OCI-LY7 (cell line): ENCODE data around the gene GRID2. TPM values are rescaled to one million over a fixed set of nuclear protein-coding genes. Genes with fewer than 3 reads are reported as not detected.

Source experiments
- BruUV-seq: library from RNA; stranded (reverse); fragments of 400-500 nt; replicated peaks from 2 replicates; lab custom pipeline; 2021; lab: Mats Ljungman, UMichigan
- CTCF ChIA-PET: fragments of 300-600 bp; sonication (Branson Sonifier 250); formaldehyde crosslinking; loops from one replicate; lab custom pipeline; 2022; ENCODE audit warnings: antibody characterized with exemption; ENCODE audit not compliant: unreplicated experiment; lab: Charles Lee
- POLR2A ChIA-PET: fragments of 300-600 bp; sonication (Branson Sonifier 250); formaldehyde crosslinking; loops from one replicate; lab custom pipeline; 2022; ENCODE audit warnings: antibody characterized with exemption; lab: Charles Lee
- DNase-seq: peaks from one replicate; pipeline ENCODE4 v3.0.0-alpha.2; 2015; ENCODE audit warnings: low spot score
- H2AFZ ChIP-seq: fragments of 200-600 bp; sonication (generic), shearing (Covaris generic); 2 replicates; pipeline ENCODE4 v1.6.1; 2014; ENCODE audit warnings: mild to moderate bottlenecking, antibody characterized with exemption, low read length, moderate library complexity
- H3K27ac ChIP-seq: fragments of 200-600 bp; sonication (generic); 2 replicates; pipeline ENCODE4 v1.5.1; 2014; ENCODE audit warnings: mixed run types, low read depth, mild to moderate bottlenecking, moderate library complexity, low read length, inconsistent platforms; ENCODE audit not compliant: poor library complexity, severe bottlenecking
- H3K36me3 ChIP-seq: fragments of 200-600 bp; sonication (generic); 2 replicates; pipeline ENCODE4 v1.6.1; 2014; ENCODE audit warnings: mild to moderate bottlenecking, antibody characterized with exemption, low read length, moderate library complexity, mixed read lengths; ENCODE audit not compliant: insufficient read depth
- H3K4me1 ChIP-seq: fragments of 200-600 bp; sonication (generic); 2 replicates; pipeline ENCODE4 v1.5.1; 2014; ENCODE audit warnings: mild to moderate bottlenecking, low read length; ENCODE audit not compliant: insufficient read depth, poor library complexity, severe bottlenecking
- H3K4me2 ChIP-seq: fragments of 200-600 bp; sonication (generic); 2 replicates; pipeline ENCODE4 v1.6.1; 2014; ENCODE audit warnings: mild to moderate bottlenecking, low read length
- H3K4me3 ChIP-seq: fragments of 200-600 bp; sonication (generic); 2 replicates; pipeline ENCODE4 v1.5.1; 2014; ENCODE audit warnings: mild to moderate bottlenecking, low read depth, low read length; ENCODE audit not compliant: poor library complexity, severe bottlenecking
- H3K79me2 ChIP-seq: fragments of 200-600 bp; sonication (generic); 2 replicates; pipeline ENCODE4 v1.6.1; 2016; ENCODE audit warnings: low read depth, mild to moderate bottlenecking, low read length, moderate library complexity, mixed read lengths; ENCODE audit not compliant: insufficient read depth
- H3K9me2 ChIP-seq: fragments of 200-600 bp; sonication (generic); 2 replicates; pipeline ENCODE4 v1.6.1; 2016; ENCODE audit warnings: mild to moderate bottlenecking, low read length, mixed read lengths; ENCODE audit not compliant: insufficient read depth
- H3K9me3 ChIP-seq: fragments of 200-600 bp; sonication (generic); 2 replicates; pipeline ENCODE4 v1.6.1; 2014; ENCODE audit warnings: mild to moderate bottlenecking, mixed run types, low read length, mixed read lengths
- H4K20me1 ChIP-seq: fragments of 200-600 bp; sonication (generic); 2 replicates; pipeline ENCODE4 v1.6.1; 2014; ENCODE audit warnings: mild to moderate bottlenecking, antibody characterized with exemption, low read length, moderate library complexity, mixed read lengths; ENCODE audit not compliant: insufficient read depth
- EZH2phosphoT487 ChIP-seq: fragments of 200-600 bp; sonication (generic); IDR thresholded peaks from 2 replicates; pipeline ENCODE4 v1.6.1; 2018; ENCODE audit warnings: low read depth, borderline replicate concordance, mild to moderate bottlenecking, mixed run types, antibody characterized with exemption, low read length, moderate library complexity, mixed read lengths
- intact Hi-C: fragments of 100-400 bp; cut with micrococcal nuclease; formaldehyde crosslinking; loops from one replicate; pipeline ENCODE4 v1.10.0; 2022; ENCODE audit not compliant: unreplicated experiment
- total RNA-seq, 2 experiments: library from RNA; depleted of rRNA in 1 of 2; stranded (reverse); fragments of >200 nt in 1 of 2; shearing (Covaris generic) in 1 of 2; gene quantifications; 2 replicates each; pipeline ENCODE4 v1.2.3, GENCODE V29; 2014 to 2022
- TF ChIP-seq, protein P1 (sequence below): fragments of 200-600 bp; sonication (generic); conservative IDR thresholded peaks from 2 replicates; pipeline ENCODE4 v1.5.1; 2014; ENCODE audit warnings: mild to moderate bottlenecking, antibody characterized with exemption, low read length, moderate library complexity, mixed read lengths

The GRID2 gene
- total RNA-seq, 2 experiments from 2014 or later = not detected

DNA sequence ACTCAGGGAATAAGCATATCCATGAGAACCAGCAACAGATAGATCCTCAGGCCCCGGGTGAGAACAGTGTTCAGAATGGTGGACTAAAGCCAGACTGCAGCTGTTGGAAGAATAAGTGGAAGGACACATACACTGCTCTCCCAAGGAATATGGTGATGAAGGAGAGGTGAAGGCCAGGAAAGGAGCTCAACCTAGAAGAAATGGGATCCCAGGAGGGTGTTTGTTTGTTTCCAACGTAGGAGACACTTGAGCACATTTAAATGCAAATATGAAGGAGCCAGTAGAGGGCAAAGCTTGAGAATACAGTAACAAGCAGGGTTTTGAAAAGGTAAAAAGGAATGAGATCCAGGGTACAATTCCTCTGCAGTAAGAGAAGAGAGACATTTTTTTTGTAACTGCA lies 1482.4 kb downstream of the GRID2 start:
- Histone ChIP-seq H3K4me2 (no peak overlapping the region), H3K36me3 (no peaks in the 10 kb centered on the region), H2AFZ (peak overlapping the region; percentile 55; the same call in 1 of the 2 replicates), H4K20me1 (no peaks in the 10 kb centered on the region), H3K9me2 (no peaks in the 10 kb centered on the region), H3K9me3 (no peaks in the 10 kb centered on the region), H3K4me3 (no peak overlapping the region), H3K27ac (no peak overlapping the region), H3K79me2 (no peaks in the 10 kb centered on the region), H3K4me1 (no peaks in the 10 kb centered on the region)
- no TSS peak for BruUV-seq
- TF ChIP-seq, protein P1, sequence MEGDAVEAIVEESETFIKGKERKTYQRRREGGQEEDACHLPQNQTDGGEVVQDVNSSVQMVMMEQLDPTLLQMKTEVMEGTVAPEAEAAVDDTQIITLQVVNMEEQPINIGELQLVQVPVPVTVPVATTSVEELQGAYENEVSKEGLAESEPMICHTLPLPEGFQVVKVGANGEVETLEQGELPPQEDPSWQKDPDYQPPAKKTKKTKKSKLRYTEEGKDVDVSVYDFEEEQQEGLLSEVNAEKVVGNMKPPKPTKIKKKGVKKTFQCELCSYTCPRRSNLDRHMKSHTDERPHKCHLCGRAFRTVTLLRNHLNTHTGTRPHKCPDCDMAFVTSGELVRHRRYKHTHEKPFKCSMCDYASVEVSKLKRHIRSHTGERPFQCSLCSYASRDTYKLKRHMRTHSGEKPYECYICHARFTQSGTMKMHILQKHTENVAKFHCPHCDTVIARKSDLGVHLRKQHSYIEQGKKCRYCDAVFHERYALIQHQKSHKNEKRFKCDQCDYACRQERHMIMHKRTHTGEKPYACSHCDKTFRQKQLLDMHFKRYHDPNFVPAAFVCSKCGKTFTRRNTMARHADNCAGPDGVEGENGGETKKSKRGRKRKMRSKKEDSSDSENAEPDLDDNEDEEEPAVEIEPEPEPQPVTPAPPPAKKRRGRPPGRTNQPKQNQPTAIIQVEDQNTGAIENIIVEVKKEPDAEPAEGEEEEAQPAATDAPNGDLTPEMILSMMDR = no peak
- TF ChIP-seq EZH2phosphoT487 = no peak
- CTCF ChIA-PET = no interaction called here
- DNase-seq = no peak
- POLR2A ChIA-PET = interaction anchor here (0.6 kb wide), 1 partner anchor 1223 kb away, joined by 5 read pairs; no protein-coding TSS in a partner anchor
- intact Hi-C loops = no loop called here

DNA sequence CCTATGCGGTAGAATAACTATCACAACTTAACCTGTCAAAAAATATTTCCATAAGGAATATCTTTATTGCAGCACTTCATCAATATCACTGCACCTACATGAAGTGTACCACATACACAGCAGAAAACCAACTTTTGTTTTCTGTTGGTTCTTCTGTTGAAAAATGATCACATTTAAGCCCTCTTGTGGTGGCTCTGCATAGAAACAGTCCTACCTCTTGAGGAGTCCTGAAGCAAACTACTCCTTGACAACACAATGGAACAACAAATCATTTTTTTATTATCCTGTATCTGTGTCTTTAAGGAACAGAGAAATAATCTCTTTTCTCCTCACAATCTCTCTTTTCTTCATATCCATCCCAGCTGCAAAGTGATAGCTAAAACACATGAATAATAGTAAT lies 1484.9 kb downstream of the GRID2 start:
- Histone ChIP-seq H3K9me3 (no peaks in the 10 kb centered on the region), H3K27ac (no peak overlapping the region), H3K36me3 (no peaks in the 10 kb centered on the region), H3K4me1 (no peaks in the 10 kb centered on the region), H2AFZ (no peak overlapping the region), H3K4me2 (no peak overlapping the region), H3K4me3 (no peak overlapping the region), H4K20me1 (no peaks in the 10 kb centered on the region), H3K9me2 (no peaks in the 10 kb centered on the region), H3K79me2 (no peaks in the 10 kb centered on the region)
- TF ChIP-seq, protein P1 = peak; percentile 63
- TF ChIP-seq EZH2phosphoT487 = no peak
- no TSS peak for BruUV-seq
- peak; percentile 15 for DNase-seq
- ChIA-PET CTCF (no interaction called here), POLR2A (no interaction called here)
- intact Hi-C loops = no loop called here

DNA sequence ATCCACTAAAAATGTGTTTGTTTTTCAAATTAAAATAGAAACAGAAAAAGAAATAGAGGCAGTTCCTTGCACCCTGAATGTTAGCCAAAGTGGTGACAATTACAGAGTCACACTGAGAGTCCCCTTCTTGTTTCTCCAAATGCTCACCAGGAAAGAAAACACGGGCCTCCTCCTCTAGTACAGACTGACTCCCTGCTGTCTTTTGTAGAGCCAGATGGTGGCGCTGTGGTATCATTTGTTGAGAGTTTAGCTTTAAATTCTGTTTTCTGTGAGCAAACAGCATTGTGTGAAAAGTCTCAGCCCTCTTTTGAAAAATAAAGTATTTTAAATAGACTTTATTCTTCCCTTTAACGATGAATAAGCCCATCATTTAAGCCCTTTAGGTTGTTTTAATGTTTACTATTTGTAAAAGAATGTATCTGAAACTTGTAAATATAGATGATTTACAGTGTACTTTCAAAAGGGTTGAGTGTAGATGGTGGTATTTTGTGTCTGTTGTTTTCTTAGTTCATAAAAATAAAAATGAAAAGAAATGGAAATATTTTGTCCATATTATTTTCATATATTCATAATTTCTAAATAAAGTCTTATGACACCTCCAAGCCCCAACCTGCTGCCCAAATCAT lies 1487.9 kb downstream of the GRID2 start:
- ChIA-PET CTCF (no interaction called here), POLR2A (no interaction called here)
- Histone ChIP-seq H3K9me2 (no peaks in the 10 kb centered on the region), H3K4me3 (no peak overlapping the region), H2AFZ (no peak overlapping the region), H3K27ac (no peak overlapping the region), H3K4me1 (no peaks in the 10 kb centered on the region), H3K36me3 (no peaks in the 10 kb centered on the region), H3K79me2 (no peaks in the 10 kb centered on the region), H4K20me1 (no peaks in the 10 kb centered on the region), H3K4me2 (no peak overlapping the region), H3K9me3 (no peaks in the 10 kb centered on the region)
- DNase-seq = peak; percentile 56
- intact Hi-C loops = loop anchor here (2.0 to 10.0 kb wide), 3 partner anchors 335 to 803 kb away; no protein-coding TSS in a partner anchor
- TF ChIP-seq EZH2phosphoT487 = no peak
- TF ChIP-seq, protein P1 = peak; percentile 97
- no TSS peak for BruUV-seq
